MM.1S (cell line): ENCODE measurements around the gene SHC3.

Experiments
- DNase-seq: peaks from one replicate; pipeline ENCODE4 v3.0.0-alpha.2; 2015
- H2AFZ ChIP-seq: fragments of 300-600 bp; sonication (generic); 2 replicates; pipeline ENCODE4 v1.6.0; 2016; ENCODE audit warnings: antibody characterized with exemption, low read length
- H3F3A ChIP-seq: fragments of 300-600 bp; sonication (generic); 2 replicates; pipeline ENCODE4 v1.6.1; 2016; ENCODE audit warnings: mild to moderate bottlenecking, antibody characterized with exemption, low read length, moderate library complexity, mixed read lengths; ENCODE audit not compliant: insufficient read depth
- H3K27ac ChIP-seq: fragments of 300-600 bp; sonication (generic); 2 replicates; pipeline ENCODE4 v1.5.1; 2016; ENCODE audit warnings: mild to moderate bottlenecking, low read length
- H3K27me3 ChIP-seq: fragments of 300-600 bp; sonication (generic); replicated peaks from 2 replicates; pipeline ENCODE4 v1.6.0; 2016; ENCODE audit warnings: low read length; ENCODE audit not compliant: insufficient read depth
- H3K36me3 ChIP-seq: fragments of 300-600 bp; sonication (generic); replicated peaks from 2 replicates; pipeline ENCODE4 v1.6.1; 2016; ENCODE audit warnings: mild to moderate bottlenecking, low read length, mixed read lengths; ENCODE audit not compliant: insufficient read depth
- H3K4me1 ChIP-seq: fragments of 300-600 bp; sonication (generic); 2 replicates; pipeline ENCODE4 v1.6.1; 2016; ENCODE audit warnings: low read length, mixed read lengths
- H3K4me2 ChIP-seq: fragments of 300-600 bp; sonication (generic); 2 replicates; pipeline ENCODE4 v1.6.0; 2016; ENCODE audit warnings: low read depth, low read length
- H3K4me3 ChIP-seq: fragments of 300-600 bp; sonication (generic); 2 replicates; pipeline ENCODE4 v1.5.1; 2016; ENCODE audit warnings: low read length, mixed read lengths
- H3K79me2 ChIP-seq: fragments of 300-600 bp; sonication (generic); 2 replicates; pipeline ENCODE4 v1.6.1; 2016; ENCODE audit warnings: mixed run types, low read length, mixed read lengths
- H3K9ac ChIP-seq: fragments of 300-600 bp; sonication (generic); 2 replicates; pipeline ENCODE4 v1.6.1; 2016; ENCODE audit warnings: low read length, mixed read lengths
- H3K9me2 ChIP-seq: fragments of 300-600 bp; sonication (generic); replicated peaks from 2 replicates; pipeline ENCODE4 v1.6.1; 2016; ENCODE audit warnings: mild to moderate bottlenecking, low read length, mixed read lengths; ENCODE audit not compliant: insufficient read depth
- H3K9me3 ChIP-seq: fragments of 300-600 bp; sonication (generic); replicated peaks from 2 replicates; pipeline ENCODE4 v1.6.1; 2016; ENCODE audit warnings: mild to moderate bottlenecking, low read length, mixed read lengths; ENCODE audit not compliant: insufficient read depth
- H4K20me1 ChIP-seq: fragments of 300-600 bp; sonication (generic); 2 replicates; pipeline ENCODE4 v1.6.1; 2016; ENCODE audit warnings: mild to moderate bottlenecking, low read length, moderate library complexity, mixed read lengths; ENCODE audit not compliant: insufficient read depth
- CTCF ChIP-seq: fragments of 300-600 bp; sonication (generic); IDR thresholded peaks from 2 replicates; pipeline ENCODE4 v1.5.1; 2016; ENCODE audit warnings: antibody characterized with exemption, low read length, mixed read lengths
- EZH2 ChIP-seq: fragments of 300-600 bp; sonication (generic); optimal IDR thresholded peaks from 2 replicates; pipeline ENCODE3; 2017; ENCODE audit warnings: low read depth, mild to moderate bottlenecking, antibody characterized with exemption, low read length, mixed read lengths
- EZH2phosphoT487 ChIP-seq: fragments of 300-600 bp; sonication (generic); IDR thresholded peaks from 2 replicates; pipeline ENCODE4 v1.6.1; 2018; ENCODE audit warnings: antibody characterized with exemption, low read length

SHC3 gene

DNA sequence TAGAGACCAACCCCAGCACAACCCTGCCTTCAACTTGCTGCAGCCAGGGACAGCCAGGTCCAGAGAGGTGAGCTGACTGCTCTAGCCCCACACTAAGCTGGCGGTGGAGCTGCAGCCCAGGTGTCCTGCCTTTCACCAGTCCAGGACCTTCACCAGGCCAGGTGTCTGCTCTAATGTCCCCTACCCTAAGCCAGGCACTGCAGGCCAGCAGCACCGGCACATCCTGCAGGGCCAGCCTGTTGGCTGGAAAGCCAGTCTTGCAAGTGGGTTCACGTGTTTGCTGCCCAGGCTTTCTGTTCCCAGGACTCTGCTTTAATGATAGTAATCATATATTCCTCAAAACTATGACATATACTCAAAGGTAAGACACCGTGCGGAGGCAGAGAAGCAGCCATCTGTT lies 5.5 kb downstream of the SHC3 start:
- no peak overlapping the region for H3K4me2 ChIP-seq
- no peak overlapping the region for H3K27ac ChIP-seq
- no peak for TF ChIP-seq CTCF
- no peak for TF ChIP-seq EZH2
- no peak overlapping the region for H2AFZ ChIP-seq
- no peaks in the 10 kb centered on the region for H3K9me2 ChIP-seq
- no peaks in the 10 kb centered on the region for H3K36me3 ChIP-seq
- H3K79me2 ChIP-seq, result no peaks in the 10 kb centered on the region
- no peaks in the 10 kb centered on the region for H3K27me3 ChIP-seq
- H3K4me1 ChIP-seq, result no peaks in the 10 kb centered on the region
- no peak overlapping the region for H3K9ac ChIP-seq
- no peak overlapping the region for H3K4me3 ChIP-seq
- no peaks in the 10 kb centered on the region for H3K9me3 ChIP-seq
- no peaks in the 10 kb centered on the region for H4K20me1 ChIP-seq
- DNase-seq, result no peak
- no peaks in the 10 kb centered on the region for H3F3A ChIP-seq

DNA sequence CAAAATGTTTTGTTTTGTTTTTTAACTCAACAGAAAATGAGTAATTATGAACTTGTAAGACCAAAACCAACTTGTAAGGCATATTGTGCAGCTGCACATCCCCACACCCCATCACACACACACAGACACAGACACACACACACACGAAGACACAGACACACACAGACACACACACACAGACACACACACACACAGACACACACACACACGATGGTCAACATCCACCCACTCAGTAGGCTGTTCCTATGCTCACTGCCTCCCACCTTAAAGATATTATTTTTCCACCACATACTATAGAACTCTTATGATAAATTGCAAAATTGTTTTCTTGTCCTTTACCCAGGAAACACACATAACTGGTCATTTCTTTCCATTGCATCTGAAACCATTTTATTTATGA lies 6.2 kb downstream of the SHC3 start:
- no peaks in the 10 kb centered on the region for H3F3A ChIP-seq
- H3K27ac ChIP-seq, result no peak overlapping the region
- TF ChIP-seq EZH2 (no peak), CTCF (no peak), EZH2phosphoT487 (no peak)

GRCh38 chr9:89171693-89172092 lies 6.9 kb downstream of the SHC3 start:
- Histone ChIP-seq H3K4me2 (no peak overlapping the region), H3K36me3 (no peaks in the 10 kb centered on the region), H3K9me2 (no peaks in the 10 kb centered on the region), H3K79me2 (no peaks in the 10 kb centered on the region), H3K9me3 (no peaks in the 10 kb centered on the region), H4K20me1 (no peaks in the 10 kb centered on the region), H3K4me1 (no peaks in the 10 kb centered on the region), H3K4me3 (no peak overlapping the region), H2AFZ (no peak overlapping the region), H3K27ac (no peak overlapping the region), H3K27me3 (no peaks in the 10 kb centered on the region), H3K9ac (no peak overlapping the region), H3F3A (no peaks in the 10 kb centered on the region)
- DNase-seq, result no peak
- TF ChIP-seq EZH2phosphoT487 (no peak), EZH2 (no peak), CTCF (no peak)

More for the DNA sequence above, 6.2 kb downstream of the SHC3 start:
- Histone ChIP-seq H3K9ac (no peak overlapping the region), H3K79me2 (no peaks in the 10 kb centered on the region), H3K9me3 (no peaks in the 10 kb centered on the region), H2AFZ (no peak overlapping the region), H3K4me2 (no peak overlapping the region), H3K27me3 (no peaks in the 10 kb centered on the region), H3K4me3 (no peak overlapping the region), H3K9me2 (no peaks in the 10 kb centered on the region), H3K4me1 (no peaks in the 10 kb centered on the region), H3K36me3 (no peaks in the 10 kb centered on the region), H4K20me1 (no peaks in the 10 kb centered on the region)
- no peak for DNase-seq

DNA sequence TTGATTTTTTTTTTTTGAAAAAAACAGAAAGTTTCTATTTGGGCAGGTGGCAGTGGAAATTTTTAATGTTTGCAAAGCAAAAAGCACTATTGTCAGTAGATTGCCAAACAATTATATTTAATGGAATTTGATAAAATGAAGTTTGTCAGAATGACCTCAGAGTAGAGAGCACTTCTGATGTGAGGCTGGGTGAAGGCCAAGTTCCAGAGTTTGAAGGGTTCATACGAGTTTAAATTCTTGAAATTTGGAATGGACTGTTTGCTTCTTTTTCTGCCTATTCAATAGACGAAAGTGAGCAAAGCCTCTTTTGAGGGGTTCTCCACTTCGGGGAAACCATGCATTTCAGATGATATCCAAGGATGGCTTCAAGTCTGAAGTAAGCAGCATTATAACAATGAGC lies 7.4 kb downstream of the SHC3 start:
- no peak for TF ChIP-seq CTCF
- no peak for TF ChIP-seq EZH2
- no peak for TF ChIP-seq EZH2phosphoT487
- Histone ChIP-seq H3K27ac (no peak overlapping the region), H3K36me3 (no peaks in the 10 kb centered on the region), H3K4me1 (no peaks in the 10 kb centered on the region), H3F3A (no peaks in the 10 kb centered on the region), H4K20me1 (no peaks in the 10 kb centered on the region), H3K4me2 (no peak overlapping the region), H3K9me2 (no peaks in the 10 kb centered on the region), H3K9me3 (no peaks in the 10 kb centered on the region), H3K9ac (no peak overlapping the region), H2AFZ (no peak overlapping the region), H3K27me3 (no peaks in the 10 kb centered on the region), H3K79me2 (no peaks in the 10 kb centered on the region), H3K4me3 (no peak overlapping the region)
- DNase-seq, result no peak
